ENCODE data around the gene KLRF1. TPM values are rescaled to one million over a fixed set of nuclear protein-coding genes. Genes with fewer than 3 reads are reported as not detected.

KLRF1 gene
- total RNA-seq, 1 experiment from 2014 or later, result not detected

DNA sequence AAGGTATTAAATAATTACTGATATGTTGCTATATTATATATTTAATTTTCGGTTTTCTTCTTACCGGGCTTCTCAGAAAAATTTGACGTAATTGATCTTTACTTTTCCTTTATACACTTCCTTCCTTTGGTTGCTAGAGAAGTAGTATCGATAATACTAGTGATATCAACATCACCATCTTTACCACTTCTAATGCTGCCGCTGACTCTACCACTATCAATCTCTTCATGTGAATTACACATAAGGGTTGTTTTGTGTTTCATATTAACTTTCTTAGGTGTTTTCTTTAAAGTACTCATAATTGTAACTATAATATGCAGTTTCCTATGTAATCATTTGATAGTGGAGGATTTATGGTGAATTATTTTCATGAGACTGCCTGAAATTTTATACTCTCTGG is 30.9 kb upstream of the KLRF1 start:
- Histone ChIP-seq H3K79me1 (ENCODE audit: insufficient read depth, low read depth, low read length, poor library complexity, severe bottlenecking) (no peaks in the 10 kb centered on the region), H3K27me3 (ENCODE audit: insufficient read depth, low read length) (no peaks in the 10 kb centered on the region), H2AFZ (ENCODE audit: low read length) (no peak overlapping the region), H2BK15ac (ENCODE audit: low read depth, low read length) (no peak overlapping the region), H3K23me2 (ENCODE audit: insufficient read length, low read depth, low read length, poor library complexity, severe bottlenecking) (no peaks in the 10 kb centered on the region), H4K20me1 (ENCODE audit: control insufficient read depth, insufficient read depth, insufficient read length) (no peaks in the 10 kb centered on the region), H4K91ac (ENCODE audit: insufficient read length, low read depth, low read length) (no peak overlapping the region), H2BK12ac (ENCODE audit: insufficient read length, low read depth, low read length) (no peak overlapping the region), H3K4ac (ENCODE audit: low read depth, low read length) (no peak overlapping the region), H3K9me3 (ENCODE audit: control insufficient read depth, low read depth, low read length) (no peaks in the 10 kb centered on the region), H3K14ac (ENCODE audit: insufficient read depth, low read length) (no peak overlapping the region), H2BK5ac (ENCODE audit: insufficient read length, low read length) (no peak overlapping the region), H3T11ph (ENCODE audit: low read length) (no peak overlapping the region), H3K27ac (ENCODE audit: insufficient read length, low read depth, low read length) (no peak overlapping the region), H4K8ac (replicated peaks; ENCODE audit: insufficient read length, low read depth, low read length) (no peak overlapping the region), H2BK20ac (ENCODE audit: low read depth, low read length, poor library complexity, severe bottlenecking) (no peak overlapping the region), H3K56ac (ENCODE audit: insufficient read length, low read depth, low read length) (no peak overlapping the region), H4K5ac (ENCODE audit: insufficient read length, low read depth, low read length) (no peak overlapping the region), H3K18ac (ENCODE audit: insufficient read length, low read depth, low read length) (no peak overlapping the region), H2BK120ac (ENCODE audit: low read depth, low read length, poor library complexity, severe bottlenecking) (no peak overlapping the region), H3K79me2 (ENCODE audit: insufficient read depth, low read length) (no peaks in the 10 kb centered on the region), H3K9ac (ENCODE audit: extremely low read depth, insufficient read length, low read length) (no peak overlapping the region), H3K4me1 (ENCODE audit: insufficient read depth, low read length) (peaks cover 2% of the 10 kb centered on the region; the same call in 1 of the 2 replicates), H3K23ac (ENCODE audit: insufficient read length, low read depth, low read length) (no peak overlapping the region), H3K4me2 (ENCODE audit: insufficient read depth, insufficient read length, low read length) (no peak overlapping the region), H2AK5ac (ENCODE audit: insufficient read length, low read length) (no peak overlapping the region)
- WGBS (ENCODE audit: extremely low coverage, insufficient read length, low lambda C conversion rate), result no CpG with 5 or more reads among the region's 5 CpGs
- Mint-ChIP-seq H3K9me3 (peaks cover 2% of the 10 kb centered on the region in 2 experiments; a peak in 2 of 5 replicates), H3K27ac (no peak overlapping the region), H3K36me3 (ENCODE audit: insufficient read depth in 1 of 3, low read depth in 3 of 3) (no peaks in the 10 kb centered on the region), H3K27me3 (ENCODE audit: low read depth) (no peaks in the 10 kb centered on the region), H3K4me3 (no peak overlapping the region), H3K4me1 (peaks cover 19 to 29% of the 10 kb centered on the region in 2 experiments)
- TF ChIP-seq, protein P1, sequence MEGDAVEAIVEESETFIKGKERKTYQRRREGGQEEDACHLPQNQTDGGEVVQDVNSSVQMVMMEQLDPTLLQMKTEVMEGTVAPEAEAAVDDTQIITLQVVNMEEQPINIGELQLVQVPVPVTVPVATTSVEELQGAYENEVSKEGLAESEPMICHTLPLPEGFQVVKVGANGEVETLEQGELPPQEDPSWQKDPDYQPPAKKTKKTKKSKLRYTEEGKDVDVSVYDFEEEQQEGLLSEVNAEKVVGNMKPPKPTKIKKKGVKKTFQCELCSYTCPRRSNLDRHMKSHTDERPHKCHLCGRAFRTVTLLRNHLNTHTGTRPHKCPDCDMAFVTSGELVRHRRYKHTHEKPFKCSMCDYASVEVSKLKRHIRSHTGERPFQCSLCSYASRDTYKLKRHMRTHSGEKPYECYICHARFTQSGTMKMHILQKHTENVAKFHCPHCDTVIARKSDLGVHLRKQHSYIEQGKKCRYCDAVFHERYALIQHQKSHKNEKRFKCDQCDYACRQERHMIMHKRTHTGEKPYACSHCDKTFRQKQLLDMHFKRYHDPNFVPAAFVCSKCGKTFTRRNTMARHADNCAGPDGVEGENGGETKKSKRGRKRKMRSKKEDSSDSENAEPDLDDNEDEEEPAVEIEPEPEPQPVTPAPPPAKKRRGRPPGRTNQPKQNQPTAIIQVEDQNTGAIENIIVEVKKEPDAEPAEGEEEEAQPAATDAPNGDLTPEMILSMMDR (conservative IDR thresholded peaks at IDR 0.05), result no peak
- no peak for DNase-seq
